Fibroblast of peridontal ligament (primary cell): Measurements from ENCODE around the gene PRAMEF10.
"Not testable (repeated sequence)": the region's sequence is repeated elsewhere in the genome, so short reads cannot be mapped to it uniquely, and the experiment has no call there.

Experiments used
- DNase-seq: peaks from one replicate; pipeline ENCODE4 v3.0.0-alpha.2; 2010; ENCODE audit errors: extremely low read depth

Gene PRAMEF10, protein sequence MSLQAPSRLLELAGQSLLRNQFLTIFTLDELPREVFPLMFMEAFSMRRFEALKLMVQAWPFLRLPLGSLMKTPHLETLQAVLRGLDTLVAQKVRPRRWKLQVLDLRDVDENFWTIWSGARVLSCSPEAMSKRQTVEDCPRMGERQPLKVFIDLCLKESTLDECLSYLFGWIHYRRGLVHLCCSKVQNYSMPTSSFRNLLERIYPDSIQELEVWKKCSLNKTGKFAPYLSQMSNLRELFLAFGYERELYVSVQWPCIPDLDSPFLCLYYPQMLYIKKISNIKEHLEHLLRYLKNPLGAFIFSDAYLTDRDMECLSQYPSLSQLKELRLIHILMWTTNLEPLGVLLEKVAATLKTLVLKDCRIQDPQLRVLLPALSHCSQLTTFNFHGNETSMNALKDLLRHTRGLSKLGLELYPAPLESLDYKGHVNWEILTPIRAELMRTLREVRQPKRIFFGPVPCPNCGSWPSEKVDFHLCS

DNA sequence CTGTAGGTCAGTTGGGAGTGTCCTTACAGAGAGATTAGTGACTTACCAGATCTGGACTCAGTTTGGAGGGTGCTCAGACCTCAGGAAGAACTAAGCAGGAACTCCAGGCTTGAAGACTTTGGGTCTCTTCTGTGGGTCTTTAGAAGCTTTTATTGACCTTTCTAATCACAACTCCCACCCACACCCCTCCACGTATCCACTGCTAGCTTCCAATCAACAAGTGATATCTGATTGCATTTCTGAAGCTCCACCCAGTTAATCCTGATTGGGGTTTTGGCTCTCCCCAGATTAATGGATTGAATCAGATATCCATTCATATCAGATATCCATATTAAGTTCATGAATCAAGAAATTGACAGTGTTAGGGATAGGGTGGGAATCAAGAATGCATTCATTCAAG is at the start of gene PRAMEF10:
PRAMEF10 (minus strand) TSS at position 101 of the 400 bp plus-strand sequence. CDS start 2,423 bp downstream, outside the sequence.
- DNase-seq: not testable (repeated sequence)

DNA sequence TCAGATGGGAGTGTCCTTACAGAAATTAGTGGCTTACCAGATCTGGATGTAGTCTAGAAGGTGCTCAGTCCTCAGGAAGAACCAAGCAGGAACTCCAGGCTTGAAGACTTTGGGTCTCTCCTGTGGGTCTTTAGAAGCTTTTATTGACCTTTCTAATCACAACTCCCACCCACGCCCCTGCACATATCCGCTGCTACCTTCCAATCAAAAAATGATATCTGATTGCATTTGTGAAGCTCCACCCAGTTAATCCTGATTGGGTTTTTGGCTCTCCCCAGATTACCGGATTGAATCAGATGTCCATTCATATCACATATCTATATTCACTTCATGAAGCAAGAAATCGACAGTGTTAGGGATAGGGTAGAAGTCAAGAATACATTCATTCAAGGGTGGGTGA is 49.4 kb upstream of the PRAMEF10 start, which contains the start of gene PRAMEF6:
PRAMEF6 (minus strand) TSS at position 101 of the 400 bp plus-strand sequence. CDS start 5,062 bp downstream, outside the sequence.
- not testable (repeated sequence) for DNase-seq

DNA sequence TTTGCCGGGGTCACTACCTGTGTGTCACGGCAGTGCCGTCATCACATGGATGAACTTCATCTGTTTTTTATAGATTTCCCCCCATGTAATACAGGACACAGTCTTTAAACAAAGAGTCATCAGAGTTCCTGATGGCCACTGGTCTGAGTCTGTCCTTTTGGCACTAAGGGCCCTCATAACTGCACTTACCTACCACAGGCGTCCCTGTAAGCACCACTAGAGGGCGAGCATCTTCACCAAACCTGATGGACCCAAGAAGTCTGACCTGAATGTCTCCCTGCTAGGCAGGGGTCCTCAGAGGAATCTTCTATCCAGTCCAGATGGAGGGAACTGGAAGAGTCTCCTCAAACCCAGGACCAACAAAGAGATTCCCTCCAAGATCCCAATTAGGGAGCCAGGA is 26.3 kb upstream of the PRAMEF10 start:
- not testable (repeated sequence) for DNase-seq

DNA sequence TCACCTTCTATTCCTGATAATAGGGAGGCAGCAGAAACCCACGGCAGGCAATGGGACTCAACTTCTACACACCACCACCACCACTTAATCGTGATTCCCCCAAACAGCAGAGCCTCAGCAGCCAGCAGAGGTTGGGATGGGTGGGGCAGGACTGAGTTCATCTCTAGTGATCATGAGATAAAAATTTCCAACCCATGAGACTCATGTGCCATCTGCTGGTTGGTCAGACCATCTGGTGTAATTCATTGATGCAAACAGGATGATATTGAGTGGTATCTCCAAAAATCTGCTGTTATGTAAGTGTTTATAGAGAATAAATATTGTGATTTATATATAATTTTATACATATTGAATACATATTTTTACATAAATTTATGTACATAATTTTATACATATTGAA is 23.7 kb upstream of the PRAMEF10 start:
- not testable (repeated sequence) for DNase-seq

DNA sequence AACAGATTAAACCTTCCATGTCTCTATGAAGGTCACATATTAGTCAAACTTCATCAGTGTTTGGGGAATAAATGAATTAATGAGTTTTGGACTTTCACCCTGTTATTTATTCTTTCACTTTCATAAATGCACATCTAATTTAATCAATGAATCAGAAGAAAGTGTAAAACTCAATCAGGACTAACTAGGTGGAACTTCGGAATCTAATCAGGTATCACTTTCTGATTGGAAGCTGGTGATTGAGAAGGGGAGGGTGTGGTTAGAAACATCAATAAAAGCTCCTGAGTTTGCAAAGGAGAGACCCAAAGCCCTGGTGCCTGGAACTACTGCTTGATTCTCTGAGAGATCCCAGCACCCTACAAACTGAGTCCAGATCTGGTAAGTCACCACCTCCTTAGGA is 18.2 kb upstream of the PRAMEF10 start, which contains the start of gene PRAMEF7:
PRAMEF7 (plus strand) TSS at position 301 of the 400 bp plus-strand sequence. CDS start 1,083 bp downstream, outside the sequence.
- DNase-seq: not testable (repeated sequence)

DNA sequence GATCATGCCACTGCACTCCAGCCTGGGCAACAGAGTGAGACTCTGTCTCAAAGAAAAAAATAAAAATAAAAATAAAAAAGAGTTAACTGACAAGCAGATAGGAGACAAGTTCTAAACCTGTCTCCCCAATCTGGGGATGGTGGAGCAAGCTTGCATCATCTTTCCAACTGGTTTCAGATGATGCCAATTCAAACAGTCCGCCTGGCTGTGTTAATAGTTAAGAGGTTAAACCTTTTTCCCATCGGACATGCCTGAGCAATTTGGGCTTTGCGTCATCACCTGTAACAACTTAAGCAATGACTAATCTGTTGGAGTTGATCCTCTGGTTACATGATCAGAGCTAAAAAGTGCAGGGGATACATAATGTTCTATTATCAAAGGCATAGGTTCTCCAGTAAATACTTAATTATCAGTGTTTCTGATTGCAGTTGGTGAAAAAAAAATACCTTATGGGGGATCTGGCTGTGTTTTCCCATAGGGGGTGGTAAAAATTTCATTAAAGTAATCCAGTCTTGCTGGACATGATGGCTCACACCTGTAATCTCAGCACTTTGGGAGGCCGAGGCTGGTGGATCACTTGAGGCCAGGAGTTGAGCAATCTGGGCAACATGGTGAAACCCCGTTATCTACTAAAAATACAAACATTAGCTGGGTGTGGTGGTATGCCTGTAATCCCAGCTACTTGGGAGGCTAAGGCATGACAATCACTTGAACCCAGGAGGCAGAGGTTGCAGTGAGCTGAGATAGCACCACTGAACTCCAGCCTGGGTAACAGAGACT is 5.9 kb upstream of the PRAMEF10 start:
- not testable (repeated sequence) for DNase-seq

DNA sequence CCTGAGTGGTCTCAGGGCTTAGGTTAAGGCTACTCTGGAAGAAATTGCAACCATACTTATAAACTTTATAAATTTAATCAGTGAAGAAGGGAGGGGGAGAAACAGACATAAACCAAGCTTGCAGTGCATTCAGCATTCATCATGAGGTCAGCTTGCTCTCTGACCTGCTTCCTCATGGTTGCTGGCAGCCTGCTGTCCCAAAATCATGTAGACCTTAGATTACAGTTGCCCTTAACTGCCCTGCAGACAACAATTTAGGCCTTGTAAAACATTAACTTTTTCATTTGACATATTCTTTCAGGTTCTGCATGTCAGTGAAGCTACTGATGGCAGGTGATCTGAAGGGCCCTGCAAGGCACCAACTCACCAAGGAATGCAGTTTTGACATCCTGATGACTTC is 1.1 kb upstream of the PRAMEF10 start:
- DNase-seq: not testable (repeated sequence)

DNA sequence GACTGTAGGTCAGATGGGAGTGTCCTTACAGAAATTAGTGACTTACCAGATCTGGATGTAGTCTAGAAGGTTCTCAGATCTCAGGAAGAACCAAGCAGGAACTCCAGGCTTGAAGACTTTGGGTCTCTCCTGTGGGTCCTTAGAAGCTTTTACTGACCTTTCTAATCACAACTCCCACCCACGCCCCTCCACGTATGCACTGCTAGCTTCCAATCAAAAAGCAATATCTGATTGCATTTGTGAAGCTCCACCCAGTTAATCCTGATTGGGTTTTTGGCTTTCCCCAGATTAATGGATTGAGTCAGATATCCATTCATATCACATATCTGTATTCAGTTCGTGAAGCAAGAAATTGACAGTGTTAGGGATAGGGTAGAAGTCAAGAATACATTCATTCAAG is 12.0 kb downstream of the PRAMEF10 start, which contains the start of gene PRAMEF4:
PRAMEF4 (minus strand) TSS at position 101 of the 400 bp plus-strand sequence. CDS start 2,807 bp downstream, outside the sequence.
- DNase-seq: not testable (repeated sequence)

DNA sequence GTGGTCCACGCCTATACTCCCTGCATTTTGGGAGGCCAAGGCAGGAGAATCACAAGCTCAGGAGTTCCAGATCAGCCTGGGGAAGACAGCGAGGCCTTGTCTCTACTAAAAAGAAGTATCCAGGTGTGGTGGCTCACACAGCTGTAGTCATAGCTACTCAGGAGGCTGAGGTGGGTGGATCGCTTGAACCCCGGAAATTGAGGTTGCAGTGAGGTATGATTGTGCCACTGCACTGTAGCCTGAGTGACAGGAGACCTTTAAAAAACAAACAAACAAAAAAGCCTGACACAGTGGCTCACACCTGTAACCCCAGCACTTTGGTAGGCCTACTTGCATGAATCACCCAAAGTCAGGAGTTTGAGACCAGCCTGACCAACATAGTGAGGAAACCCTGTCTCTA is 19.6 kb downstream of the PRAMEF10 start:
- not testable (repeated sequence) for DNase-seq

DNA sequence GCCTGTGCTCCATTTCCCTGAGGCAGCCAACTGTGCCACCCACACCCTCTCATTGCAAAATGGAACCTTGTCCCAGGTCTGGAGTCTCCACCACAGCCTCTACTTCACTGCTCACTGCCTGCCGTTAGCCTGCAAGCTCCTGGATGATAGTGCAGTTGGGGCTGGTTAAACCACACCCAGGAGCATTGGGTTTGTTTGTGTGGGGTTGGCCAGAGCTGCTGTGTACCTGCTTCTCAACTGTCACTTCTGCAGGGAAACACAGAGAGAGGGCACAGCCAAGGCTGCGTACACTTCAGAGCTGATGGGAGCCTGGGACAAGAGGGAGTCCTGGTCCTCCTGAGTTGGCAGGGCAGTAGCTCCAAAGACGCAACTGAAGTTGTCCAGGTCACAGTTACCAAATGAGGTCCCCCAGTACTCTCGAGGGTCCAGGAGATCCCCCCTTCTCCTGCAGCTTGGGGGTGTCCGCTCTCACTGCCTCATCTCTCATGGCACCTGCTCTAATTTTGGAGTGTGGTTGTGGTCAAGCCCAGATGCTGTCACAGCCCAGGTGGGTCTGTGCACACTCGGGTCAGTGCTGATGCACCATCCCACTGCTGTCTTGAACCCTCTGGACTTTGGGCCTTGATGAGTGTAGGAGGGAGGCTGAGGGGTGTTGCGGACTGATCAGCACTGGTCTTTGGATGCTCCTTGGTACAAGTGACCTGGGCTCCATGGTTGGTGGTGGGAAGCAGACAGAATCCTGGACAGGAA is 34.8 kb downstream of the PRAMEF10 start:
- DNase-seq: not testable (repeated sequence)

DNA sequence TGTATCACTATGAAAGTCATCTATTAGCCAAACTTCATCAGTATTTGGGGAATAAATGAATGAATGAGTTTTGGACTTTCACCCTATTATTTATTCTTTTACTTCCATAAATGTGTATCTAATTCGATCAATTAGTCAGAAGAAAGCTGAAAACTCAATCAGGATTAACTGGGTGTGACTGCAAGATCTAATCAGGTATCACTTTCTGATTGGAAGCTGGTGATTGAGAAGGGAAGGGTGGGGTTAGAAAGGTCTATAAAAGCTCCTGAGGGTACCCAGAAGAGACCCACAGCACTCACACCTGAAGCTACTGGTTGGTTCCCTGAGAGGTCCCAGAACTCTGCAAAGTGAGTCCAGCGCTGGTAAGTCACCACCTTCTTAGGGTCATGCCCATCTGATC is 41.3 kb downstream of the PRAMEF10 start, which contains the start of gene PRAMEF2:
PRAMEF2 (plus strand) TSS at position 301 of the 400 bp plus-strand sequence. CDS start 1,924 bp downstream, outside the sequence.
- DNase-seq: not testable (repeated sequence)

DNA sequence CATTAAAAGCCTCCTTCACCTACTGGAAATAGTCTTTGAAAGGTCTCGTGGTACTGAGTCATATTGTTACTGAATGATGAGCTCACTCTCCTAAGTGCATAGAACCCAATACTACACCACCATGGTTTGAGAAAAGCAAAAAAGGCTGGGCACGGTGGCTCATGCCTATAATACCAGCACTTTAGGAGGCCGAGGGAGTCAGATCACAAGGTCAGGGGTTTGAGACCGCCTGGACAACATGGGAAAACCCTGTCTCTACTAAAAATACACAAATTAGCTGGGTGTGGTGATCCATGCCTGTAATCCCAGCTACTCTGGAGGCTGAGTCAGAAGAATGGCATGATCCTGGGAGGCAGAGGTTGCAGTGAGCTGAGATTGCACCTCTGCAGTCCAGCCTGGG is 46.3 kb downstream of the PRAMEF10 start:
- peak; percentile 35 for DNase-seq

DNA sequence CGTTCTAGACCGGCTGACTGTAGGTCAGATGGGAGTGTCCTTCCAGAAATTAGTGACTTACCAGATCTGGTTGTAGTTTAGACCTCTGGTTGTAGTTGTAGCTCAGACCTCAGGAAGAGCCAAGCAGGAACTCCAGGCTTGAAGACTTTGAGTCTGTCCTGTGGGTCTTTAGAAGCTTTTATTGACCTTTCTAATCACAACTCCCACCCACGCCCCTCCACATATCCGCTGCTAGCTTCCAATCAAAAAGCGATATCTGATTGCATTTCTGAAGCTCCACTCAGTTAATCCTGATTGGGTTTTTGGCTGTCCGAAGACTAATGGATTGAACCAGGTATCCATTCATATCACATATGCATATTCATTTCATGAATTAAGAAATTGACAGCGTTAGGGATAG is 49.5 kb downstream of the PRAMEF10 start, which contains the start of gene HNRNPCL1:
HNRNPCL1 (minus strand) TSS at position 101 of the 400 bp plus-strand sequence. CDS start 431 bp downstream, outside the sequence.
- DNase-seq: not testable (repeated sequence)
